Measurements from ENCODE around the gene TINCR.
"Not testable (repeated sequence)": the region's sequence is repeated elsewhere in the genome, so short reads cannot be mapped to it uniquely, and the experiment has no call there.

Gene TINCR

DNA sequence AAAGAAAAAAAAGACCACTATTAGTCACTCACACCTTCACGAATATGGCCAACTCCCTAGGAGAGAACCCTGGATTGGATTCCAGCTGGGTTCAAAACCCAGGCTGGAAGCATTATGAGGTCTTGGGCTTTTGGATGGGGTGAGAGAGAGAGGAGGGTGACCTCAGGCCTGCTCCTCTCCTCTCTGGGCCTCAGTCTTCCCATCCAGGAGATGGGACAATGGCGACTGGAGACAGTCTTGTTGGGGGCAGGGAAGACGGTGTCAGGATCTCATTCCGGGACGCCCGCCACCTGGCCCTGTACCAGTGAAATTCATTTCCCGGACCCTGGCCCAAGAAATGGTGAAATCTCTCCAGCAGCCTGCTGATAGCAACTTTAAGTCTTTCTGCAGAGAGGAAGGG, 26.3 kb downstream of the TINCR start:
- H3K4me3 ChIP-seq (replicated peaks; ENCODE audit: insufficient read depth, low read length): no peak overlapping the region
- no peak overlapping the region for H3K27ac ChIP-seq (replicated peaks)
- peaks cover 3% of the 10 kb centered on the region for H3K27me3 ChIP-seq (ENCODE audit: insufficient read depth, poor library complexity, severe bottlenecking)
- TF ChIP-seq REST (IDR thresholded peaks at IDR 0.05; ENCODE audit: insufficient replicate concordance, low read depth) (no peak), POLR2AphosphoS5 (IDR thresholded peaks at IDR 0.05; ENCODE audit: low read depth) (no peak), GABPA (IDR thresholded peaks at IDR 0.05; ENCODE audit: low read depth) (no peak), SPI1 (IDR thresholded peaks at IDR 0.05; ENCODE audit: borderline replicate concordance, low read depth) (no peak)
- TF ChIP-seq, protein P1, sequence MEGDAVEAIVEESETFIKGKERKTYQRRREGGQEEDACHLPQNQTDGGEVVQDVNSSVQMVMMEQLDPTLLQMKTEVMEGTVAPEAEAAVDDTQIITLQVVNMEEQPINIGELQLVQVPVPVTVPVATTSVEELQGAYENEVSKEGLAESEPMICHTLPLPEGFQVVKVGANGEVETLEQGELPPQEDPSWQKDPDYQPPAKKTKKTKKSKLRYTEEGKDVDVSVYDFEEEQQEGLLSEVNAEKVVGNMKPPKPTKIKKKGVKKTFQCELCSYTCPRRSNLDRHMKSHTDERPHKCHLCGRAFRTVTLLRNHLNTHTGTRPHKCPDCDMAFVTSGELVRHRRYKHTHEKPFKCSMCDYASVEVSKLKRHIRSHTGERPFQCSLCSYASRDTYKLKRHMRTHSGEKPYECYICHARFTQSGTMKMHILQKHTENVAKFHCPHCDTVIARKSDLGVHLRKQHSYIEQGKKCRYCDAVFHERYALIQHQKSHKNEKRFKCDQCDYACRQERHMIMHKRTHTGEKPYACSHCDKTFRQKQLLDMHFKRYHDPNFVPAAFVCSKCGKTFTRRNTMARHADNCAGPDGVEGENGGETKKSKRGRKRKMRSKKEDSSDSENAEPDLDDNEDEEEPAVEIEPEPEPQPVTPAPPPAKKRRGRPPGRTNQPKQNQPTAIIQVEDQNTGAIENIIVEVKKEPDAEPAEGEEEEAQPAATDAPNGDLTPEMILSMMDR (IDR thresholded peaks at IDR 0.05; ENCODE audit: insufficient read depth, low read length): no peak
- DNase-seq (ENCODE audit: low read depth in 1 of 2, low spot score in 1 of 2): no peak

GRCh38 chr19:5540208-5540607, 27.5 kb downstream of the TINCR start:
- no peak for TF ChIP-seq SPI1 (IDR thresholded peaks at IDR 0.05; ENCODE audit: borderline replicate concordance, low read depth)
- TF ChIP-seq GABPA (IDR thresholded peaks at IDR 0.05; ENCODE audit: low read depth): no peak
- no peak for TF ChIP-seq POLR2AphosphoS5 (IDR thresholded peaks at IDR 0.05; ENCODE audit: low read depth)
- TF ChIP-seq, protein P1 (IDR thresholded peaks at IDR 0.05; ENCODE audit: insufficient read depth, low read length): no peak
- H3K27ac ChIP-seq (replicated peaks): no peak overlapping the region
- DNase-seq (ENCODE audit: low read depth in 1 of 2, low spot score in 1 of 2): no peak
- peaks cover 8% of the 10 kb centered on the region for H3K27me3 ChIP-seq (ENCODE audit: insufficient read depth, poor library complexity, severe bottlenecking)
- no peak overlapping the region for H3K4me3 ChIP-seq (replicated peaks; ENCODE audit: insufficient read depth, low read length)

- H3K27ac ChIP-seq (replicated peaks): no peak overlapping the region
- peaks cover 8% of the 10 kb centered on the region for H3K27me3 ChIP-seq (ENCODE audit: insufficient read depth, poor library complexity, severe bottlenecking)
Observed at GRCh38 chr19:5537870-5538269, 29.9 kb downstream of the TINCR start.

DNA sequence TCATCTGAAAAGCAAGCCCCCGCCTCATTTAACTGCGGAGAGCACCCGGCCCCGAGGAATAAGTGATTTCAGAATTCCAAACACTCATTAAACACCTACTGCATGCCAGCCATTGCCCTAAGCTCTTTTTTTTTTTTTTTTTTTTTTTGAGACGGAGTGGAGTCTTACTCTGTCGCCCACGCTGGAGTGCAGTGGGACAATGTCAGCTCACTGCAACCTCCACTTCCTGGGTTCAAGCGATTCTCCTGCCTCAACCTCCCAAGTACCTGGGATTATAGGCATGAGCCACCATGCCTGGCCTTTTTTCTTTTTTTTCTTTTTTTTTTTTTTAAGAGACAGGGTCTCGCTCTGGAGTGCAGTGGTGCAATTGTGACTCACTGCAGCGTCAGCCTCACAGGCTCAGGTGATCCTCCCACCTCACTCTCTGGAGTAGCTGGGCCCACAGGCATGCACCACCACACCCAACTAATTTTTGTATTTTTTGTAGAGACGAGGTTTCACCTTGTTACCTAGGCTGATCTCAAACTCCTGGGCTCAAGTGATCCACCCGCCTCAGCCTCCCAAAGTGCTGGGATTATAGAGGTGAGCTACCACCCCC, 30.7 kb downstream of the TINCR start:
- H3K27ac ChIP-seq (replicated peaks); H3K4me3 ChIP-seq (replicated peaks; ENCODE audit: insufficient read depth, low read length); H3K27me3 ChIP-seq (ENCODE audit: insufficient read depth, poor library complexity, severe bottlenecking); DNase-seq (ENCODE audit: low read depth in 1 of 2, low spot score in 1 of 2): not testable (repeated sequence)

More at GRCh38 chr19:5537870-5538269, 29.9 kb downstream of the TINCR start:
- TF ChIP-seq SPI1 (IDR thresholded peaks at IDR 0.05; ENCODE audit: borderline replicate concordance, low read depth): no peak
- no peak for TF ChIP-seq REST (IDR thresholded peaks at IDR 0.05; ENCODE audit: insufficient replicate concordance, low read depth)
- DNase-seq (ENCODE audit: low read depth in 1 of 2, low spot score in 1 of 2): no peak
- no peak overlapping the region for H3K4me3 ChIP-seq (replicated peaks; ENCODE audit: insufficient read depth, low read length)

- Histone ChIP-seq H3K27ac (replicated peaks) (no peak overlapping the region), H3K27me3 (ENCODE audit: insufficient read depth, poor library complexity, severe bottlenecking) (peaks cover 8% of the 10 kb centered on the region), H3K4me3 (replicated peaks; ENCODE audit: insufficient read depth, low read length) (no peak overlapping the region)
- DNase-seq (ENCODE audit: low read depth in 1 of 2, low spot score in 1 of 2): no peak
- TF ChIP-seq SPI1 (IDR thresholded peaks at IDR 0.05; ENCODE audit: borderline replicate concordance, low read depth) (no peak), REST (IDR thresholded peaks at IDR 0.05; ENCODE audit: insufficient replicate concordance, low read depth) (no peak), POLR2AphosphoS5 (IDR thresholded peaks at IDR 0.05; ENCODE audit: low read depth) (no peak), GABPA (IDR thresholded peaks at IDR 0.05; ENCODE audit: low read depth) (no peak)
- TF ChIP-seq, protein P1 (IDR thresholded peaks at IDR 0.05; ENCODE audit: insufficient read depth, low read length): no peak
Observed at GRCh38 chr19:5536337-5536894, 31.3 kb downstream of the TINCR start.

Measured in HL-60 (cell line).